Cardiac septum (tissue), 1 donor: ENCODE measurements around the gene SCAMP4. TPM values are rescaled to one million over a fixed set of nuclear protein-coding genes. Genes with fewer than 3 reads are reported as not detected.

Experiments
- DNase-seq: peaks from one replicate; pipeline ENCODE4 v3.0.0-alpha.2; 2020; ENCODE audit warnings: low spot score
- intact Hi-C: fragments of 100-400 bp; cut with DNase I; formaldehyde crosslinking; loops from one replicate; pipeline ENCODE4 v1.14.0; 2022
- total RNA-seq: library from RNA; stranded (reverse); fragmentation: NEBNext Ultra II Directional; extraction: Animal tissue kit (Norgen Biotek cat#: 25700); gene quantifications from one replicate; pipeline ENCODE4 v1.2.1, GENCODE V29; 2021
- donor health status: DM: no; HTN: no; CAD: no.

SCAMP4 gene
- total RNA-seq, 1 donor from 2014 or later, result 14.9 TPM

- no peak for DNase-seq
- intact Hi-C loops, result no loop called here
Observed at GRCh38 chr19:1947651-1948209, 42.5 kb downstream of the SCAMP4 start.

- DNase-seq, result no peak
- intact Hi-C loops, result no loop called here
Observed at GRCh38 chr19:1949304-1950101, 44.3 kb downstream of the SCAMP4 start.

- DNase-seq, result no peak
- intact Hi-C loops, result no loop called here
Observed at GRCh38 chr19:1950640-1951039, 45.4 kb downstream of the SCAMP4 start.

GRCh38 chr19:1952635-1953034, 47.4 kb downstream of the SCAMP4 start:
- DNase-seq, result no peak
- intact Hi-C loops, result no loop called here

- no peak for DNase-seq
- intact Hi-C loops, result no loop called here
Observed at GRCh38 chr19:1953037-1953436, 47.8 kb downstream of the SCAMP4 start.

- no peak for DNase-seq
- intact Hi-C loops, result no loop called here
Observed at GRCh38 chr19:1953441-1954094, 48.4 kb downstream of the SCAMP4 start.

- DNase-seq, result no peak
- intact Hi-C loops, result no loop called here
Observed at GRCh38 chr19:1954532-1954933, 49.3 kb downstream of the SCAMP4 start.

- no peak for DNase-seq
- intact Hi-C loops, result no loop called here
Observed at GRCh38 chr19:1955171-1956121, 50.2 kb downstream of the SCAMP4 start.

GRCh38 chr19:1956122-1956494, 50.9 kb downstream of the SCAMP4 start:
- DNase-seq, result no peak
- intact Hi-C loops, result no loop called here

GRCh38 chr19:1956868-1957492, 51.8 kb downstream of the SCAMP4 start:
- intact Hi-C loops, result no loop called here
- peak; percentile 79 for DNase-seq

GRCh38 chr19:1957562-1958248, 52.5 kb downstream of the SCAMP4 start:
- no peak for DNase-seq
- intact Hi-C loops, result no loop called here

- DNase-seq, result no peak
- intact Hi-C loops, result no loop called here
Observed at GRCh38 chr19:1959928-1960589, 54.9 kb downstream of the SCAMP4 start.

GRCh38 chr19:1961000-1961883, 56.0 kb downstream of the SCAMP4 start:
- intact Hi-C loops, result no loop called here
- DNase-seq, result no peak

- no peak for DNase-seq
- intact Hi-C loops, result no loop called here
Observed at GRCh38 chr19:1962674-1963073, 57.5 kb downstream of the SCAMP4 start.

GRCh38 chr19:1967087-1967608, 61.9 kb downstream of the SCAMP4 start:
- DNase-seq, result no peak
- intact Hi-C loops, result no loop called here

GRCh38 chr19:1968279-1969175, 63.3 kb downstream of the SCAMP4 start:
- DNase-seq, result no peak
- intact Hi-C loops, result no loop called here
